SK-N-MC (cell line): ENCODE results near the gene CAMTA1.

Source experiments
- EZH2 ChIP-seq: fragments of 200-600 bp; sonication (generic); IDR thresholded peaks from one replicate; pipeline ENCODE4 v1.6.1; 2017; ENCODE audit warnings: antibody characterized with exemption
- POLR2AphosphoS5 ChIP-seq: IDR thresholded peaks from 2 replicates; pipeline ENCODE4 v1.6.1; 2012; ENCODE audit warnings: mild to moderate bottlenecking, low read depth, low read length, borderline replicate concordance

GRCh38 chr1:7018826-7019225 is 233.6 kb downstream of the CAMTA1 start:
- TF ChIP-seq POLR2AphosphoS5 (no peak), EZH2 (no peak)
